ENCODE measurements around the gene PAPPA2.

PAPPA2 gene

GRCh38 chr1:176494436-176494835, 31.5 kb downstream of the PAPPA2 start:
- in situ Hi-C loops (cut with MboI; ENCODE audit: low sequenced_read_pairs, unreplicated experiment): no loop called here
- no peak for DNase-seq (ENCODE audit: low spot score)
- TF ChIP-seq, protein P1, sequence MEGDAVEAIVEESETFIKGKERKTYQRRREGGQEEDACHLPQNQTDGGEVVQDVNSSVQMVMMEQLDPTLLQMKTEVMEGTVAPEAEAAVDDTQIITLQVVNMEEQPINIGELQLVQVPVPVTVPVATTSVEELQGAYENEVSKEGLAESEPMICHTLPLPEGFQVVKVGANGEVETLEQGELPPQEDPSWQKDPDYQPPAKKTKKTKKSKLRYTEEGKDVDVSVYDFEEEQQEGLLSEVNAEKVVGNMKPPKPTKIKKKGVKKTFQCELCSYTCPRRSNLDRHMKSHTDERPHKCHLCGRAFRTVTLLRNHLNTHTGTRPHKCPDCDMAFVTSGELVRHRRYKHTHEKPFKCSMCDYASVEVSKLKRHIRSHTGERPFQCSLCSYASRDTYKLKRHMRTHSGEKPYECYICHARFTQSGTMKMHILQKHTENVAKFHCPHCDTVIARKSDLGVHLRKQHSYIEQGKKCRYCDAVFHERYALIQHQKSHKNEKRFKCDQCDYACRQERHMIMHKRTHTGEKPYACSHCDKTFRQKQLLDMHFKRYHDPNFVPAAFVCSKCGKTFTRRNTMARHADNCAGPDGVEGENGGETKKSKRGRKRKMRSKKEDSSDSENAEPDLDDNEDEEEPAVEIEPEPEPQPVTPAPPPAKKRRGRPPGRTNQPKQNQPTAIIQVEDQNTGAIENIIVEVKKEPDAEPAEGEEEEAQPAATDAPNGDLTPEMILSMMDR (IDR thresholded peaks at IDR 0.05; ENCODE audit: borderline replicate concordance, control extremely low read depth, extremely low read depth, insufficient read depth, missing control alignments): no peak

- in situ Hi-C loops (cut with MboI; ENCODE audit: low sequenced_read_pairs, unreplicated experiment): no loop called here
- no peak for DNase-seq (ENCODE audit: low spot score)
- TF ChIP-seq, protein P1 (IDR thresholded peaks at IDR 0.05; ENCODE audit: borderline replicate concordance, control extremely low read depth, extremely low read depth, insufficient read depth, missing control alignments): no peak
Observed at GRCh38 chr1:176499671-176500070, 36.7 kb downstream of the PAPPA2 start.

DNA sequence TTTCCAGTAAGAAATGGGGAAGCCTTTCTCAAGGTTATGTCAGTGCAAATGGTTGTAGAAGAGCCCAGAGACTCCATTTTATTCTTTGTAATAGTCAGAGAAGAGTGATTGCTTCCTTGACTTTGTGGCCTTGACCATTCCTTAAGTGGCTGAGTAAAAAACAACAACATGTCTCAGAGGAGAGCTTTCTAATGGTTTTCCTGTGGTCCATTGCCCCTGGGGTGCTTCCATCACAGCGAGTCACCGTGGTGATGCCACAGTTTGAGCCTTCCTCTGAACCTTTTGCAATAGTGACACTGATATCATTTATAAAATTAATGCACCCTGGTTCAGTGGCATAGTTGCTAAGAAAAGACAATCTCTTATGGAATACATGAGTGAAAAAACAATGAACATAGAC, 38.6 kb downstream of the PAPPA2 start:
- in situ Hi-C loops (cut with MboI; ENCODE audit: low sequenced_read_pairs, unreplicated experiment): no loop called here
- TF ChIP-seq, protein P1 (IDR thresholded peaks at IDR 0.05; ENCODE audit: borderline replicate concordance, control extremely low read depth, extremely low read depth, insufficient read depth, missing control alignments): no peak
- DNase-seq (ENCODE audit: low spot score): no peak

GRCh38 chr1:176504848-176505553, 42.0 kb downstream of the PAPPA2 start:
- TF ChIP-seq, protein P1 (IDR thresholded peaks at IDR 0.05; ENCODE audit: borderline replicate concordance, control extremely low read depth, extremely low read depth, insufficient read depth, missing control alignments): no peak
- DNase-seq (ENCODE audit: low spot score): no peak
- in situ Hi-C loops (cut with MboI; ENCODE audit: low sequenced_read_pairs, unreplicated experiment): no loop called here

GRCh38 chr1:176512966-176513365, 50.0 kb downstream of the PAPPA2 start:
- TF ChIP-seq, protein P1 (IDR thresholded peaks at IDR 0.05; ENCODE audit: borderline replicate concordance, control extremely low read depth, extremely low read depth, insufficient read depth, missing control alignments): no peak
- in situ Hi-C loops (cut with MboI; ENCODE audit: low sequenced_read_pairs, unreplicated experiment): no loop called here

DNA sequence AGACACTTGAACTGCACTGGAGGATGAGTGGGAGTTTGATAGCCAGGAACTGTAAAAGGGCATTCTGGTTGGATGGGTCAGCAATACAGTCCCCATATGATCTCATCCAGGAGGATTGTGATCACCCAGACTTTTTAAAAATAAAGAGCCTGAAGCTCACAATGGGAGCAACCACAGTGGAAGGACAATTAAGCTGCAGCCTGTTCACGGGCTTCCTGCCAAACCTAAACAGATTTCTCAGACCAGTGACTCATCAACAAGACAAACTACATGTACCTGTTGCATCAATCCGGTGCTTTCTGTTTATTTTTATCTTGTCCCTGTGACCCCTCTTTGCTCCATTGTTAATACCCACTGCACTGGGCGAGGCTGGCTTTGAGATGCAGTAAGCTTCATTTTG, 52.3 kb downstream of the PAPPA2 start:
- TF ChIP-seq, protein P1 (IDR thresholded peaks at IDR 0.05; ENCODE audit: borderline replicate concordance, control extremely low read depth, extremely low read depth, insufficient read depth, missing control alignments): no peak
- in situ Hi-C loops (cut with MboI; ENCODE audit: low sequenced_read_pairs, unreplicated experiment): no loop called here
- no peak for DNase-seq (ENCODE audit: low spot score)

More at GRCh38 chr1:176512966-176513365, 50.0 kb downstream of the PAPPA2 start:
- no peak for DNase-seq (ENCODE audit: low spot score)
